ENCODE data around the gene CRABP2.

CRABP2 gene

DNA sequence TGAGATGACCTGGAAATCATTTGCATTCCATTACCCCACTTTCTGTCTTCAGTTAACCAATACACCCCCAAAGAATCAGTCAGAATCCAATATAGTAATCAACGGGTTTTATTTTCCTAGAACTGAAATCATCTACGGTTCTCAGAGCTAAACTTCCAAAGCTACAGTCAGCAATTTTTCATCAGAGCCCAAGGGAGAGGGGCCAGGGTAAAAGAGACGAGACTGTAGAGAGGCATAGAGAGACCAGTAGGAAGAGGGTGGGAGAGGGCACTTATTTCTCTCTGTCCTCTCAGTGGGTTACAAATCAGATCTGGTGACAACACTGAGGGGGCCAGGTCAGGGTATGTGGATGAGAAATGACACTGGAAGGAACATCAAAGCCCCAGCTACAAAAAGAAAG lies 36.6 kb upstream of the CRABP2 start:
- DNase-seq (ENCODE audit: low read depth in 2 of 2), result no peak

DNA sequence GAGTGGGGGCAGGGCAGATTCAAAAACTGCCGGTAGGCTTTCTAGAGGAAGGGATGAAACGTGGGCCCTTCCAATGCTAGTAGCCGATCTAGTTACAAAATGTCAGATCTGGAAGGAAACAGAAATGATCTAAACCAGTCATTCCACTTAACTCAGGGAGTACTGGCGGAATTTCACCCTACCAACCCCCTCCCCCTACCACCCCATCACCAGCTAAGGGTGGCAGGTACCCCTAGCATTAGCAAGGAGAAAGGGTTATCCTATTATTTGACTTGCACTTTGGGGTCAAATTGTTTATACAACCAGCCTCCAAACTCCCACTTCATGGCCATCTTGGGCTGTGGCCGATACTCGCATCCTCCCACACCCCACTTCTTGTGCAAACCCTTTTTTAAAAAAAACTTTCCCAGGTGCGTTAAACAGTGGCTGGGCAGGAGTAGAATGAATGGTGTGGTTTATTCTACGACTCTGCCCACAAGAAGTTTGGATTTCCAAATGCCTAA lies 36.1 kb upstream of the CRABP2 start:
- DNase-seq (ENCODE audit: low read depth in 2 of 2), result no peak

DNA sequence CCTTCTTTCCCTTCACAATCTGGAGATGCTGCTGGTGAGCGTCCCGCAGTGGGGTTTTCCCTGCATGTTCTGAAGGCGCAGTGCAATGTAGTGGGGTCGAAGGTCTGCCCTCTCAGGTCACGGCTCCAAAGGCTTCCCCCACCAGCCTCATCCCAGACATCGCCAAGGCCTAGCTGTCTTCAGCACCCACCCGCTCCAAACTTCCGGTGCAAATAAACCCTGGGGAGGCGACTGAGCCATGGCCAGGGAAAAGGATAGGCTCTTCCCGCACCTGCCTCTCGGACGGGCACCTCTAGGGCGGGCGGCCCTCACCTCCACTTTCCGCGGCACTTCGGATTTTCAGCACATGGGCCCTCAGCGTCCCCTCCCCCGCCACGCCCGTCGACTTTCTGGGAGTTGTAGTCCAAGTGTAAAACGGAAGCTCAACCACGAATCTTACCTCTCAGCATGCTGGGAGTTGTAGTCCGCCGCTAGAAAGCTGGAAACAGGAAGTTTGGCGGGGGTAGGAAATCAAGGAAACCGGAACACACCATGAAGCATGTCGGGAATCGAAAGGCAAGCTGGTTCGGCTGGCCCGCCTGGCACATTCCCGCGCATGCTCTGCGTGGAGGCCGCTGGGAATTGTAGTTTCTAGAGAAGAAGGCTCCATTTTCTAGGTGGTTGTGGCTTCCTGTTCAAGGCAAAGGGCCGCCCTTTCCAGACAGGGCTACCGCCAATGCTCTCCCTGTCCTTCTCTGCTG lies 35.5 kb upstream of the CRABP2 start, which contains the start of gene MRPL24:
Gene MRPL24, minus strand, starts transcription at position 348 of the 740 bp plus-strand sequence. CDS start 2,384 bp downstream, outside the sequence.
- DNase-seq (ENCODE audit: low read depth in 2 of 2), result peak; percentile 99

DNA sequence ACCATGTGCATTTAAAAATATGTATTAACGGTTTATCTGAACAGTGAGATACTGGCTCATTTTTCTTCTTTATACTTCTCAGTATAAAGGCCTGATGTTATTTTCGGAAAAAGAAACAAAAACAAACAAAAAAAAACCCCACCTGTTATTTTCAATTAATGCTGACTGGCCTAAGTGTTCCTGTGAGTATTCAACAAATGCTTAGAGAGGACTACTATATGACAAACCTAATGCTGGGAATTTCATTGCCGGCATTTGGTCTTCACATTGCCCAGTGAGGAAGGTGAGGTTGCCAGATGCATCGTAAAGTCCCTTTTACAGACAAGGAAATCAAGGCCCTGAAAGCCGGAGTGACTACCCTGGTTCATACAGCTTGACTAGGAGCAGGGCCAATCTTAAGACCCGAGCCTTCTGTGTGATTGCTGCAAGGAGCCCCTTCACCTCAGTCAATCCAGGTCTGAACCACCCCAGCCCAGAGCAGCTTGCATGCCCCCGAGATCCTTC lies 34.9 kb upstream of the CRABP2 start:
- no peak for DNase-seq (ENCODE audit: low read depth in 2 of 2)

DNA sequence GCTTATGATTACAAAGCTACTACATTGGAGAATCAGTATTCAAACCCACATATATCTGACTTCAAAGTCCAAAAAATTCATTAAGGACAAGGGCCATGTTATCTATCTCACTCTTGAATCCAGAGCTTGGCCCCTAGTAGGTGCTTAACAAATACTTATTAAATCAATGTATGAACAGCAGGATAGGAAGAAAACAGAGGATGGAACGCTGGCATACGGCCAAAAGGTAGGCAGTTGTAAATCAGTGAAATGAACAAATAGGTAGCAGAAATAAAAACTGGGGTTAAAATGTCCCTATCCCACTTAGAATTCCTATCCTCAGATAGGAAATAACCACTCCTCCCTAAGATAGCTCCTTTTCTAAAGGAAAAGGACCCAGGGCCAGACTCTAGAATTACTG lies 33.5 kb upstream of the CRABP2 start:
- DNase-seq (ENCODE audit: low read depth in 2 of 2), result no peak

DNA sequence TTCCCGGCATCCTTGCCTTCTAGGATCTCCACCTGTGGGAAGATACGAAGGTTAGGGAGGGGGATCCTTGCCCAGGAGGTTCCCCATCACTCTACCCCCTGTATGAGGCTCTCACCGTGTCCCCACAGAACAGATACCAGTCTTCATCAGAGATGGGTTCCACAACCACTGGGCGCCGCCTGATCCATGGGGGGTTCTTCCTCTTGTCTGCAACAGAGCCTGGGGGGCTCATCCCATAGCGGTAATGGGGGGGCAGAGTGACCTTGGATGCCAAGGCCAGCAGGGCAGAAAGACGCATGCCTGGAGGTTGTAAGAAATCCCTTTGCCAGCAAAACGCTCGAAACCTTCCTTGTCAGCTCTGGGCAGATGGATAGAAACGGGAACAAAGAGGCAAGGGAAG lies 33.0 kb upstream of the CRABP2 start:
- no peak for DNase-seq (ENCODE audit: low read depth in 2 of 2)

DNA sequence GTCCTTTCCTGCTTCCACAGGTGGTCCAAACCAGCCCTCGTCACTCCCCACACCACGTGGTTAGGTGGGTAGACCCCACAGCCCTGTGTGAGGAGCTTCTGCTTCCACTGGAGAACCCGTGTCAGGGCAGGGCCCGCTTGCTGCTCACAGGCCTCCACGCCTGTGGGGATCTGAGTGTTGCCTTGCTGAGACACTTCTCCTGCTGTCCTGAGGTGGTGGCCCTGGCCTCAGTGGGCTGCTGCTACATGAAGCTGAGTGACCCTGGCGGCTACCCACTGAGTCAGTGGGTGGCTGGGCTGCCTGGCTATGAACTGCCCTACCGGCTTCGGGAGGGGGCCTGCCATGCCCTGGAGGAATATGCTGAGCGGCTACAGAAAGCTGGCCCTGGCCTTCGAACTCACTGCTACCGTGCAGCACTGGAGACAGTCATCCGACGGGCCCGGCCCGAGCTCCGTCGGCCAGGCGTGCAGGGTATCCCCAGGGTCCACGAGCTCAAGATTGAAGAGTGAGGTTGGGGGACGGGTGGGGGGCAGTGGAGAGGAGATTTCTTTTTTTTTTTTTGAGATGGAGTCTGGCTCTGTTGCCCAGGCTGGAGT lies 28.7 kb upstream of the CRABP2 start:
- DNase-seq (ENCODE audit: low read depth in 2 of 2), result no peak

DNA sequence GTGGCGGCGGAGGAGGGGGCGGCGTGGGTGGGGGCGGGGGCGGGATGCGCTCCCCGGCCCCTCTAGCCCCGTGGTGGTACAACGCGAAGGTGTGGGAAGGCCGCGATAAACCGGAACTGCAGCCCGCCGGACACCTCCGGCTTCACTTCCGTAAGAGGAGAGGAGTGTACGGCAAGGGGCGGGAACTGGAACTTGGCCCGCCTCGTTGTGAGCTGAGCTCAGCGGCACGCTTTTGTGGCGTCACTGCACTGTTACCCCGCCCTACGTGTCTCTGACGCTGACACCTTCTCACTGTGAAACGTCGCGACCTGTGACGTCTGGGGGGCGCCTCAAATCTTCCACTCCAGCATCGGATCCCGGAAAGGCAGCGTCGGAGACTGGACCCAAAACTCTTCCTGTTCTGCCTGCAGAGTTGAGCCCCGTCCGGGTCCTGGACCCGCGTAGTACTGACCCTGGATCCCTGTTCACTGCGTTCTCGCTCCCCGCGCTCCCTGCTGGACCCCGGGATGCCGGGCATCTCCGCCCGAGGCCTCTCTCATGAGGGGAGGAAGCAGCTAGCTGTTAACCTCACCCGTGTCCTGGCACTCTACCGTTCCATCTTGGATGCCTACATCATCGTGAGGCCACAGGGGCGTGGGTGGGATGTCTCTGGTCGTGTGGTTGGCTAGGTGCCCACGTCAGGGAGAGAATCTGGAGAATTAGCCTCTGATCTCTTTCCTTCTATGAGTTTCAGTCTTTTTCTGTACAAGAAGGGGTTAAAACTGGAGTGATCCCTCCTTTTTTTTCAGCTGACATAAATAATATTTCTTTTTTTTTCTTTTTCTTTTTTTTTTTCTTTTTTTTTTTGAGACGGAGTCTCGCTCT lies 23.4 kb upstream of the CRABP2 start, which contains the start of gene ISG20L2:
Gene ISG20L2, minus strand, starts transcription at position 168 of the 864 bp plus-strand sequence. CDS start 1,114 bp downstream, outside the sequence.
- peak; percentile 92 to 93 for DNase-seq (ENCODE audit: low read depth in 2 of 2)

GRCh38 chr1:156727926-156728598 lies 22.7 kb upstream of the CRABP2 start, which contains the start of gene METTL25B:
METTL25B (plus strand) TSS chr1:156728469; CDS start chr1:156729105, 636 bp downstream.
- no peak for DNase-seq (ENCODE audit: low read depth in 2 of 2)

GRCh38 chr1:156727492-156727891 lies 22.1 kb upstream of the CRABP2 start:
- no peak for DNase-seq (ENCODE audit: low read depth in 2 of 2)

- no peak for DNase-seq (ENCODE audit: low read depth in 2 of 2)
Observed at GRCh38 chr1:156726549-156727226, 21.3 kb upstream of the CRABP2 start.

DNA sequence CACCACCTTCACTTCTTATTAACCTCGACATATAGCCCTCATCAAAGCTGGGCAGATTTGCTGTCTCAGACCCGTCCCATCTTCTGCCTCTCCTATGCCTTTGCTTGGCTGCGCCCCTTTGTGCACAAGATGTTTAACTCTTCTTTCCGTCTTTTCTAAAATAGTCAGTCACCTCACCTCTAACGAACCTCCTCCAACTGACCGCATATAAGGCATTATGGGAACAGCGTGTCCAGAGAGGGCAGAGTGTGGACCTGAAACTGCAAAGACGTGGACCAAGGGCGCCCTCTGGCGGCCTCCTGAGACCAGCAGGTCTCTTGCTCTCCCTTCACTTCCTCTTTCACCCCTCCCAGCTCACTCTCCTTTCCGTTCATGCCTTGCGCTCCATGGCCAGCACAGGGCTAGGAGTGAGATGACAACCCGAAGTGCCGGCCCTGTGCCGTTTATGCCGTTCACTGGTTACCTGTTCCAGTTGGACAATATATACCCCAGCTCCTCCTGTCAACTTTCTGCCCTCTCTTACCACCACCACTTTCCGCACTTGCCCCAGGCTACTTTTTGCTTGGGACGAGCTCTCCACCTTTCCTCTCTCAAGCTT lies 20.4 kb upstream of the CRABP2 start:
- DNase-seq (ENCODE audit: low read depth in 2 of 2), result peak in 1 of 2 experiments; percentile 59

- no peak for DNase-seq (ENCODE audit: low read depth in 2 of 2)
Observed at GRCh38 chr1:156721535-156721934, 16.2 kb upstream of the CRABP2 start.

DNA sequence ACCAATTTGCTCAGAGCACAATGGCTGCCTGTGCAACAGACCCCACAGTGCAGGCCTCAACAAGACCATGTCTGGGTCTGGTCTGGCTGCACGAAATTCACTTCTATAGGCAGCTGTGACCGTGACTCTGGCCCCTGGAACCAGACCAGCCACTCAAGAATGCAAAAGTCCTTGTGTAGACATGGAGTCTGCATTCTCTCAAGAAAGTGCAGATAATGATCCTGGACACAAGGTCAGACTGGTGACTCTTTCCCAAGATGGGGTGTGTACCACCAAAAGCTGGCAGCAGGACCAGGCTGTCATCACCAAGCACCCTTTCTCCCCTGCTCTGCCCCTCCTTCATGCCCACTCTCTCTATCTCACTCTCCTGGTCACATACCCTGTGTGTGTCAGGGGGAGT lies 15.7 kb upstream of the CRABP2 start:
- no peak for DNase-seq (ENCODE audit: low read depth in 2 of 2)

DNA sequence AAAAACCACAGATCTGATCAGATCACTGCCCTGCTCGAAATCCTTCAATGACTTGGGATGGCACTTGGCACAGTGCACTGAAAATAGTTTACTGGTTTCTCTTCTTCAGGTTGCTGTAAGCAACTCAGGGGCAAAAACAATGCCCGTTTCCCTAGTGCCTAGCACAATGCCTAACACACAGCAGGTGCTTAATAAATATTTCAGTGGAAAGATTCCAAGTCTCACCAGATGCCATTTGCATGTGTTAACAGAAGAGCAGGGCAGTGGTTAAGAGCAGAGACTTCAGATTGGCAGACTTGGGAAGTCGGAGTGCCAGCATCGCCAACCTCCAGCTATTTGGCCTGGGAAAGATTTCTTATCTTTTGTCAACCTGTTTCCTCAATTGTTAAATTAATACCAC lies 12.0 kb upstream of the CRABP2 start:
- no peak for DNase-seq (ENCODE audit: low read depth in 2 of 2)

- no peak for DNase-seq (ENCODE audit: low read depth in 2 of 2)
Observed at GRCh38 chr1:156714830-156715229, 9.4 kb upstream of the CRABP2 start.

DNA sequence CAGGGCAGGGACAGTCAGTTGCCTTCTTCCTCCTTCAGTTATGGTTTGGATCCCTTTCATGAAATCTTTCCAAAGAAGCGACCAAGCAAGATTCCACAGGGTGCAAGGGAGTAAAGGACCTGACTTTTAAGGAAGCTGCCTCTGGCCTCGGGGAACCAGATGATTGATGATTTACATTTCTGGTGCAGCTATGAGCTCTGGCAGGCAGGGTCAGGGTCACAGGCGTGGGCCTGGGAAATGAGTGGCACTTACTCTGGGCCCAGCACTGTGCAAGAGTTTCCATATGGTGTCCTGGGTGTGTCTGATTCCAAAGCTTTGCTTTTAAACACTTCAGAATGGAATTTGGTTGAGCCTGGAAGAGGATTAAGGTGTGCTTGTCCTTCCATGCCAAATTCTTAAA lies 7.2 kb upstream of the CRABP2 start:
- DNase-seq (ENCODE audit: low read depth in 2 of 2), result no peak

DNA sequence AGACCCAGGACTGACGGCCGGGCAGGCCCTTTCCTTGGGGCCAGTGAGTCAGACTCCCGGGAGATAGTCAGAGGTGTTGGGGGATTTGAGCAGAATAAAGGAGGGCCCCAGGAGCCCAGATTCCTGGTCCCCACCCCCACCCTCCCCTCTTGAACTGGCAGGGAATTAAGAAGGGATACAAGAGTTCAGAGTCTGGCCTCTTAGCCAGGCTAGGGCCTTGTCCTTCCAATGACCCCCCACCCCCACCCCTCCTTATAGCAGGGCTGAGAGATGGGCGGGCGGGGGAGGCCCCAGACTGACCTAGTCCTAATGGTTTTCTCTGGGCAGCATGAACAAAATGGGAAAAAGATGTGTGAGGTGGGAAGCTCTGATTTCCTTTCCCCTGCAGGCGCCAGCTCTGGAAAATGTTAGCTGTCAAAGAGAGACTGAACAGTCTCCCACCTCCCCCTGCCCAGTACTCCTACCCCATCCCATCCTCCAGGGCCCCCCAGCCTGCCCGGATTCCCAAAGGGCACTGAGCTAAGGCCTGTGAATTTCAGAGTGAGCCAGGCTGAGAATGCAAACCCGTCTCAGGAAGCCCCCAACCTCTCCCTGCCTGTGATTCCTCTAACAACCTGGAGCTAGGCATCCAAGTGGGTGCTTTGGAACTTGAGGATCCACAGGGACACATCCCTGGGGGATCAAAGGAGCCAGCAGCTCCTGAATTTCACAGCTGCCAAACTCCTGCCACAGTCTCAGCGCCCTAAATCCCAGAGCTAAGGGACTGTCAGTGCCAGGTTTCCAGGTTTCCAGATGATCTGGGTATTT lies 5.8 kb upstream of the CRABP2 start:
- DNase-seq (ENCODE audit: low read depth in 2 of 2), result peak in 1 of 2 experiments; percentile 8

DNA sequence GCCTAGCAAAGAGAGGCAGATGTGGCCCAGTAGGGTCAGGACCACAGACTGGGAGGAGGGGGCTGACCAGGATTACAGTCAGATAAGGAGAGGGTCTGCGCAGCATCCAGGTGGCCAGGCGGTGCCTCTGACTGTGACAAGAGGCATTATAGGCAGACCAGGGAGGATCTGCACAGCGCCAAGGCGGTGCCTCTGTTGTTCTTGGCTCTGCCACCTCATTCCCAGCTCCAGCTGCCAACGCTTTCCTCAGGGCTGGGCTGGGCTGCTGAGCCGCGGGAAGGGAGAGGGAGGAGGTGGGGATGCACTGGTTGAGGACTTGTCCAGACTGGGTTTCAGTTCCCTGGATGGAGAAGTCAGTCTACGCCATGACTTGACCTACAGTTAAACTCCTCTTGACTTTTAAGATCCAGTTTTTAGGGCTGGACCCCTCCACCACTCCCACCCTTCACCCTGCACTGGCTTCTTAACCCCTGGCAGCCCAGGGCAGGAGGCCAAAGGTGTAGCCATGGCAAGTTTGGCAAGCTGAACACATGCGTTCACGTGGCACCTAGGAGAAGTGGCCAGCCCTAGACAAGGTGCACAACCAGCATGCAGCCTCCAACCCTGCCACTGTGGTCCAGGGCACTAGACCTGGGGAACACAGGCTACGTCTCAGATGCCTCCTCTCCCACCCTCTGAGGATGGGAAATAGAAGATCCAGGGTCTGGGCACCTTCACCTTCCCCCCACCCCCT lies 4.5 kb upstream of the CRABP2 start:
- DNase-seq (ENCODE audit: low read depth in 2 of 2), result peak in 1 of 2 experiments; percentile 8
